IMR-90 (cell line): ENCODE data around the gene GALNT7.

Experiments
- MAFK ChIP-seq: IDR thresholded peaks from 2 replicates; pipeline ENCODE4 v1.6.1; 2012; ENCODE audit warnings: low read depth, low read length, improper control_type of control experiment
- POLR2A ChIP-seq: IDR thresholded peaks from 2 replicates; pipeline ENCODE4 v1.6.1; 2012; ENCODE audit warnings: mild to moderate bottlenecking, low read depth, low read length
- RCOR1 ChIP-seq: IDR thresholded peaks from 2 replicates; pipeline ENCODE4 v1.6.1; 2012; ENCODE audit warnings: mild to moderate bottlenecking, low read length, improper control_type of control experiment; ENCODE audit not compliant: insufficient replicate concordance
- TF ChIP-seq, protein P1 (sequence below): conservative IDR thresholded peaks from 2 replicates; pipeline ENCODE4 v1.5.1; 2012; ENCODE audit warnings: mild to moderate bottlenecking, low read depth, low read length, improper control_type of control experiment
- TF ChIP-seq, protein P2 (sequence below): fragments of 150-350 bp; IDR thresholded peaks from 2 replicates; pipeline ENCODE4 v1.6.1; 2016; ENCODE audit warnings: low read depth, mild to moderate bottlenecking, low read length, moderate library complexity, borderline replicate concordance

GRCh38 chr4:173237762-173238161, 69.2 kb downstream of the GALNT7 start:
- TF ChIP-seq POLR2A (no peak), RCOR1 (no peak), MAFK (no peak)
- TF ChIP-seq, protein P1, sequence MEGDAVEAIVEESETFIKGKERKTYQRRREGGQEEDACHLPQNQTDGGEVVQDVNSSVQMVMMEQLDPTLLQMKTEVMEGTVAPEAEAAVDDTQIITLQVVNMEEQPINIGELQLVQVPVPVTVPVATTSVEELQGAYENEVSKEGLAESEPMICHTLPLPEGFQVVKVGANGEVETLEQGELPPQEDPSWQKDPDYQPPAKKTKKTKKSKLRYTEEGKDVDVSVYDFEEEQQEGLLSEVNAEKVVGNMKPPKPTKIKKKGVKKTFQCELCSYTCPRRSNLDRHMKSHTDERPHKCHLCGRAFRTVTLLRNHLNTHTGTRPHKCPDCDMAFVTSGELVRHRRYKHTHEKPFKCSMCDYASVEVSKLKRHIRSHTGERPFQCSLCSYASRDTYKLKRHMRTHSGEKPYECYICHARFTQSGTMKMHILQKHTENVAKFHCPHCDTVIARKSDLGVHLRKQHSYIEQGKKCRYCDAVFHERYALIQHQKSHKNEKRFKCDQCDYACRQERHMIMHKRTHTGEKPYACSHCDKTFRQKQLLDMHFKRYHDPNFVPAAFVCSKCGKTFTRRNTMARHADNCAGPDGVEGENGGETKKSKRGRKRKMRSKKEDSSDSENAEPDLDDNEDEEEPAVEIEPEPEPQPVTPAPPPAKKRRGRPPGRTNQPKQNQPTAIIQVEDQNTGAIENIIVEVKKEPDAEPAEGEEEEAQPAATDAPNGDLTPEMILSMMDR, result no peak
- TF ChIP-seq, protein P2, sequence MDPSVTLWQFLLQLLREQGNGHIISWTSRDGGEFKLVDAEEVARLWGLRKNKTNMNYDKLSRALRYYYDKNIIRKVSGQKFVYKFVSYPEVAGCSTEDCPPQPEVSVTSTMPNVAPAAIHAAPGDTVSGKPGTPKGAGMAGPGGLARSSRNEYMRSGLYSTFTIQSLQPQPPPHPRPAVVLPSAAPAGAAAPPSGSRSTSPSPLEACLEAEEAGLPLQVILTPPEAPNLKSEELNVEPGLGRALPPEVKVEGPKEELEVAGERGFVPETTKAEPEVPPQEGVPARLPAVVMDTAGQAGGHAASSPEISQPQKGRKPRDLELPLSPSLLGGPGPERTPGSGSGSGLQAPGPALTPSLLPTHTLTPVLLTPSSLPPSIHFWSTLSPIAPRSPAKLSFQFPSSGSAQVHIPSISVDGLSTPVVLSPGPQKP, result no peak
